ENCODE results near the gene CA5A.

Gene CA5A

GRCh38 chr16:87845807-87846619 is 90.3 kb downstream of the CA5A start:
- DNase-seq = no peak

- no peak for DNase-seq
Measured at GRCh38 chr16:87845213-87845612, 91.1 kb downstream of the CA5A start.

DNA sequence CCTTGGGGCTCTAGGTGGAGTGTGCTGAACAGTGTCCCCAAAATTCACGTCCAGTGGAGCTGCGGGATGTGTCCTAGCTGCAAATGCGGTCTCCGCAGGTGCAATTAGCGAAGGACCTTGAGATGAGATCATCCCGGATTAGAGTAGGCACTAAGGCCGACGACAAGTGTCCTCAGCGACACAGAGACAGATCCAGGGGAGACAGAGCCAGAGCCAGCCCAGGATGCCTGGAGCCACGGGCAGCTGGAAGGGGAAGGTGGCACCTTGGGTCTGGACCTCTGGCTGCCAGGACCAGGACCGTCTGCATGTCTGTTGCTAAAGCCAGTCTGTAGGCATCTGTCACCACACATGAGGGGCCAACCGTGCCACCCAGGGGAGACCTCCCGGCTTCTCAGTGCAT is 91.5 kb downstream of the CA5A start:
- no peak for DNase-seq

DNA sequence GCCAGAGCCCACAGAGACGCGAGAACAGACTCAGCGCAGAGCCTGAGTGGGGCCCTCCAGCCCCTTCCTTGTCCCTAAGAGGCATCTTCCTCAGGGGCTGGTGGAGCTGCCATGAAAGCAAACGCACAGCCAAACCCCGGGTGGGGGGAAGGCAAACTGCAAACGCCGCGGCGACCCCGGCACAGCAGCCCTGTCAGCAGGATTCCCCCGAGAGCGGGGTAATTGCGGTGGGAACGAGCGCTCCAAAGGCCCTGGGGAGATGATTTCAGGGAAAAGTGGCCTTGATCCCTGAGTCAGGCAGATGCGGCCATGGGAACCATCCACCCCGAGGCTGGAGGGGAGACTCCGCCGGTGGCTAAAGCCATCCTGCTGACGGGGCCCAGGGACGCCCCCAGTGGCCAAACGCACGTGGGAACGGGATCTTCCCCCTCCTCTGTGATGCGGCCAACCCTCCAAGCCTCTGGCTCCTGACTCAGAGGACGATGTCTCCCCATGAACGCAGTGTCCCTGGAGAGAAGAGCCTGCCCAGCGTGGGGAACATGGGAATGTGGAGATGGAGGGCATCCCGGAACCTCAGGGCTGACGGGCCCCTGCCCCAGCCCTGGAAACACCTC is 92.1 kb downstream of the CA5A start:
- DNase-seq = no peak

- no peak for DNase-seq
Measured at GRCh38 chr16:87843678-87844105, 92.6 kb downstream of the CA5A start.

DNA sequence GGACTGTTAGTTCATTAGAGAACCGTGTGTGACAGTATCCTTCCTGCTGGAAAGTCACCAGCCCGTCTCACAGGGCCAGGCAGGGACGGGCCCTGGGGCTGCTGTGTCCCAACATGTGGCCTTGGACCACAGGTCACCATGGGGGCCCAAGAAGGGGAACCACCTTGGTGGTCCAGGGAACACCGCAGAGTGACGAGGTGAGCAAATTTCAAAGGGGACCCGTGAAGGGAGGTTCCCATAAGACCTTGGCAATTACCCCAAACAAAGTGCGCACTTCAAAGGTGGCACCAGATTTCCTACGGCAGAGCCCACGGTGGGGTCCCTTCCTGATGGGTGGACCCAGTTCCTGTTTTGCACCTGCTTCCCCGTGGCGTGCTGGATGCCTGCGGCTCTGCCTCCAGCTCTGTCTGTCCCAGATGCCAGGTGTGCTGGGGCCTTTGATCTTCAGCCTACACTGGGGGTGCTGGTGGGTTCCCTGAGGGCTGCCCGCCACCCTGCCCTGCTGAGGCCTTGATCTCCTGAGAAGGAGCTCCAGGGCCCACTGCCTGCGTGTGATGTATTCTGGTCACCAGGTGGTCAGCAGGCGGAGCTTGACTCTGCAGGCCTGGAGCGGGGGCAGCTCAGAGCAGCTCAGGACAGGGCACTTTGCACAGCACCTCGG is 94.0 kb downstream of the CA5A start:
- no peak for DNase-seq

GRCh38 chr16:87841340-87842208 is 94.8 kb downstream of the CA5A start:
- no peak for DNase-seq

- no peak for DNase-seq
Measured at GRCh38 chr16:87840271-87840978, 95.9 kb downstream of the CA5A start.

- DNase-seq = no peak
Measured at GRCh38 chr16:87839542-87840270, 96.6 kb downstream of the CA5A start.

DNA sequence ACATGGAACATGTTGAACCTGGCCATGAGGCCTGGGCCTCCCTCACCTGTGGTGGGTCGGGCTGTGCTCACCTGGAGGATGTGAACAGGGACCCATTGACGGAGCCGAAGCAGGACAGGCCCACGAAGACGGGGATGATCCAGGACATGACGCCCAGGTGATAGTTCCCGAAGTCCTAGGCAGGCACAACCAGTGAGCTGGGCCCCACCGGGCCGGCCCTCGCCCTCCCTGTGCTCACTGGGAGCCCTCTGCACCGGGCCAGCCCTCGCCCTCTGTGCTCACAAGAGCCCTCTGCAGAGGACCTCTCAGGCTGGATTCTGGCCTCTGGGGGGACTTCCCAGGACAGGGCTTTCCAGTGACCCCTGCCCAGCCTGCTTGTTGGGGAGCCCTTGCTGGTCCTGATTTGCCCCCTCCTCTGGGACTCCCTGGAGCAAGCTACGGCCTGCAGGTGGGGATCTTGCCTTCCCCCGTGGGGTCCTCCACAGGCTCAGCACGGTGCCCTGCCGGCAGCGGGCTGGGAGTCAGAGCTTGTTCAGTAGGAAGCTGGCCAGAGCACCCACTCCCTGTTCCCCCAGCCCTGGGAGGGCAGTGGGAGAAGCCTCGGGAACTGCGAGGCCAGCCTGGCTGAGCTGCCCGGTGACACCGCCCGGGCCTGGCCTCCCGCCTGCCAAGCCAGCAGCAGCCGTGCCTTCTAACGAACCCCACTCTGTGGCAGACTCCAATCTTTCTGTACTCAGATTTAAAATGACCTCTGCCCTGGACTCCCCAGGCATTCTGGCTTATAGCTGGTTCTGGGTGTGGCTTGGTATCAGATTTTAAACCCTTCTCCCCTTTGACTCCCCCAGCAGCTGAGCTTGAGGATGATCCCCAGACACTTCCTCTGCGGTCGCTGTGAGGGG is 97.4 kb downstream of the CA5A start:
- DNase-seq = no peak

Measured in DMS79 (cell line).